NCI-H2029 (cell line): ENCODE data around the gene KIF5A.
"Not testable (repeated sequence)": the region's sequence is repeated elsewhere in the genome, so short reads cannot be mapped to it uniquely, and the experiment has no call there.

Source experiments
- DNase-seq: peaks from one replicate; lab custom pipeline; 2025; lab: John Stamatoyannopoulos, UW

KIF5A gene

GRCh38 chr12:57584690-57585089 lies 34.8 kb downstream of the KIF5A start:
- DNase-seq = no peak

- no peak for DNase-seq
Observed at GRCh38 chr12:57585156-57585555, 35.3 kb downstream of the KIF5A start.

GRCh38 chr12:57586128-57586527 lies 36.3 kb downstream of the KIF5A start:
- DNase-seq = no peak

- DNase-seq = no peak
Observed at GRCh38 chr12:57586832-57587429, 37.1 kb downstream of the KIF5A start.

- not testable (repeated sequence) for DNase-seq
Observed at GRCh38 chr12:57588951-57589610, 39.2 kb downstream of the KIF5A start.

- DNase-seq = no peak
Observed at GRCh38 chr12:57590479-57590863, 40.6 kb downstream of the KIF5A start.

- peak; percentile 91 for DNase-seq
Observed at GRCh38 chr12:57590864-57591781, 41.3 kb downstream of the KIF5A start, which contains the start of gene PIP4K2C. Gene PIP4K2C (plus strand): TSS chr12:57591192. CDS start chr12:57591290, 98 bp downstream.

GRCh38 chr12:57591782-57592325 lies 42.0 kb downstream of the KIF5A start:
- no peak for DNase-seq

- no peak for DNase-seq
Observed at GRCh38 chr12:57592551-57593165, 42.8 kb downstream of the KIF5A start.

GRCh38 chr12:57593187-57593586 lies 43.3 kb downstream of the KIF5A start:
- no peak for DNase-seq

GRCh38 chr12:57600395-57600794 lies 50.6 kb downstream of the KIF5A start:
- DNase-seq = no peak

- no peak for DNase-seq
Observed at GRCh38 chr12:57602544-57602943, 52.7 kb downstream of the KIF5A start.

- no peak for DNase-seq
Observed at GRCh38 chr12:57603324-57603723, 53.5 kb downstream of the KIF5A start.

- no peak for DNase-seq
Observed at GRCh38 chr12:57603815-57604453, 54.1 kb downstream of the KIF5A start.

- DNase-seq = no peak
Observed at GRCh38 chr12:57604454-57604991, 54.7 kb downstream of the KIF5A start, which contains the start of gene DTX3. Gene DTX3 (plus strand): TSS chr12:57604824. CDS start chr12:57606518, 1,694 bp downstream.

GRCh38 chr12:57604992-57605810 lies 55.4 kb downstream of the KIF5A start:
- no peak for DNase-seq

GRCh38 chr12:57605811-57606311 lies 56.0 kb downstream of the KIF5A start:
- no peak for DNase-seq

GRCh38 chr12:57606399-57606798 lies 56.6 kb downstream of the KIF5A start:
- no peak for DNase-seq

GRCh38 chr12:57606821-57607220 lies 57.0 kb downstream of the KIF5A start:
- no peak for DNase-seq
